ENCODE results near the gene OR2T4.

Gene OR2T4, protein sequence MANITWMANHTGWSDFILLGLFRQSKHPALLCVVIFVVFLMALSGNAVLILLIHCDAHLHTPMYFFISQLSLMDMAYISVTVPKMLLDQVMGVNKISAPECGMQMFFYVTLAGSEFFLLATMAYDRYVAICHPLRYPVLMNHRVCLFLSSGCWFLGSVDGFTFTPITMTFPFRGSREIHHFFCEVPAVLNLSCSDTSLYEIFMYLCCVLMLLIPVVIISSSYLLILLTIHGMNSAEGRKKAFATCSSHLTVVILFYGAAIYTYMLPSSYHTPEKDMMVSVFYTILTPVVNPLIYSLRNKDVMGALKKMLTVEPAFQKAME

GRCh38 chr1:248361121-248361715, at the start of gene OR2T4:
TSS of gene OR2T4 (plus strand) at chr1:248361665. CDS start at chr1:248361665, 0 bp downstream.
- no peak for DNase-seq (ENCODE audit: low spot score)

DNA sequence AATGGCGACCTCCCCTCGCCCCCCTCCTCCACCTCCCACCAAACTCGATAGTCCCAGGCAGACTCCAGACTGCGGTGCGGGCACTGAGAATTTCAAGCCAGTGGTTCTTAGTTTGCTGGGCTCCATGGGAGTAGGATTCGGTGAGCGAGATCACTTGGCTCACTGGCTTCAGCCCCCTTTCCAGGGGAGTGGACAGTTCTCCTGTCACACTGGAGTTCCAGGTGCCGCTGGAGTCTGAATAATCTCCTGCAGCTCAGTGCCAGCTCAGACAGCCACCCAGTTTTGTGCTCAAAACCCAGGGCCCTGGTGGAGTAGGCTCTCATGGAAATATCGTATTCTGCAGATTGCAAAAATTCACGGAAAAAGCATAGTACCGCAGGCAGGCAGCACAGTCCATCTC, 44.7 kb upstream of the OR2T4 start:
- no peak for DNase-seq (ENCODE audit: low spot score)

DNA sequence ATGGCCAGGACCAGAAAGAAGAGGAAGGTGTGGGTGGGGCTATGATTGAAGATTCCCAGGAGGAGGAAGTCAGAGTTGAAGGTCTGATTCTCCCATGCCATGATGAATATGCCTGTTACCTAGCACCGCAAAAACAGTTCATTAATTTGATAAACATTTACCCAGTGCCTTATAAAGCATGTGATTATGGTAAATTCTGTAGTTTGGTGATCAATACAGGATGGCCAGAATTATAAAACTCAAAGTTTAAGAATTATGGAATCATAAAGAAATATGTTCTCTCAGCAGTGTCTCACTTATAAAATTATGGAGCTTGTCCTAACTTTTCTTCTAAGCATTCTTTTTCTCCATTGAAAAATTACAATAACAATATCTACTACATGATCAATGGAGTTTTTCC, 37.0 kb upstream of the OR2T4 start, which contains the start of gene OR2M7:
OR2M7 (minus strand) TSS at position 101 of the 400 bp plus-strand sequence; CDS start at position 101, 0 bp downstream.
- DNase-seq (ENCODE audit: low spot score), result no peak

GRCh38 chr1:248343451-248343850, 18.0 kb upstream of the OR2T4 start:
- DNase-seq (ENCODE audit: low spot score), result no peak

- DNase-seq (ENCODE audit: low spot score), result no peak
These were observed 13.0 kb upstream of the OR2T4 start, which contains the start of gene OR14C36 for GRCh38 chr1:248348475-248348874. TSS of gene OR14C36 (plus strand) at chr1:248348775. CDS start at chr1:248348775, 0 bp downstream.

DNA sequence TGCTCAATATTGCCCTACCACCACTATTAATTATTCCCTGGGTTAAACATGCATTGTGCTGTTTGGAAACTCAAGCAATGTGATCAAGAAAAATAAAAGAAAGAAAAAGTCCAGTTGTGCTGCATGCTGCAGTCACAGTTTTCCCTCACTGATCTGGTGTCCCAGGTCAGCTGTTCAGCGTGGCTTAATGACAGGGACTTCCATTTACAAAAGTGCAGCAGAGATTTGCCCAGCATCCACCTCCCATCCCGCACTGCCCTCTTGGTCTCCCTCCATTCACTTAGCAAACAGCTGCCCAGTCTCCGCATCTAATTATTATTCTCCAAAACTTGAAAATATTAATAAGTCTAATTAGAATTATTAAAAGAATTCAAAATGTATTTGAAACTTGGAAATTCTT, 2.0 kb upstream of the OR2T4 start:
- DNase-seq (ENCODE audit: low spot score), result no peak

DNA sequence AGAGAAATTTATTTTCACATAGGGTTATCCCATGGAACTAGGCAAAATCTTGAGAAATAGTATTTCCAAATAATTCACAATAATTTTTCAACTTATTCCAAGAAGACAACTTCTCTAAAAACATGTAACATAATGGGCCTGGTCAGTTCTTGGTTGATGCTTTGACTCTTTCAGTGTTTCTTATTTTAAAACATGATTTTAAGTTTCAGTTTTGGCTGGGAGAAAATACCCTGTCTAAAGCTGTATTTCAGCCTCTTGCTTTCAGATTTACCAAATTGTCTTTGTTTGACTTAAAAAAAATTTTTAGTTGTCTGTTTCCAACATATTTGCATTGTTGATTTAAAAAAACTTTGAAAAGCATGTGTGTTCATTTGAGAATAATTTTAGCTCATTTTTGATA, 5.1 kb downstream of the OR2T4 start:
- no peak for DNase-seq (ENCODE audit: low spot score)

- DNase-seq (ENCODE audit: low spot score), result no peak
These were observed 10.9 kb downstream of the OR2T4 start for GRCh38 chr1:248372394-248372793.

DNA sequence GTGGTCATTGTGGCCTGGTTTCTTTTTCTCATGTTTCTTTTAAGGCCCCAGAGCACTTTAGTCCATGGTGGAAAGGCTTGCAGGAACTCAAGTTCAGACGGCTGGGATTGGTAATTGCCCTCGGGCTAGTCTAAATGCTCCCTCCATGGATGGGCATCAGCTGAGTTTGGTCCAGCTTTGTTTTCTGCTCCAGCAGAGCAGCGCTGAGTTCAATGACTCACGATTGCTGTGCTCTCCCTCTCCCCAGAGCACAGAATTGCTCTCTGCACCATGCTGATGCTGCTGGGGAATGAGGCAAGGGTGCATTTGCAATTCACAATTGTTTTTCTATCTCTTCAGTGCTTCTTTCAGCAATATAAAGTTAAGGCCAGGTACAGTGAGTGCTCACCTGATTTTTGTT, 12.3 kb downstream of the OR2T4 start:
- DNase-seq (ENCODE audit: low spot score), result no peak

DNA sequence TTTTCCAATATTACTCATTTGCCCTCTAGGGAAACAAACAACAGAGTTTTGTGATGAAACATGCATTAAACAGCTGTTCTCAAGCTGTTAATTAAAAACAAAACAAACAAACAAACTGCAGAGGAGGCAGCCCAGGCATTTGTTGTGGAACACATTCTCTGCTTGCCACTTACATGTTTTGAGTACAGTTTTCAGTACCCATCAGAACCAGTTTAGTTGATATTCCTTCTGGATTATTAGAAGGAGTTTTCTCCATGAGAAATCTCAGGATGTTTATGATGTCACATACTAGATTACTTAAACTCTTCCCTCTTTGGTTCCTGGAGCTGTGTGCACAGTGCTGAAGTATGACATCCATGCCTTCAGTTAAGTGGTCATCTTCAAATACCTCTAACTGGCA, 14.0 kb downstream of the OR2T4 start, which contains the start of gene OR2T6:
OR2T6 (plus strand) TSS at position 301 of the 400 bp plus-strand sequence. CDS start 11,863 bp downstream, outside the sequence.
- no peak for DNase-seq (ENCODE audit: low spot score)

GRCh38 chr1:248376916-248377315, 15.5 kb downstream of the OR2T4 start:
- DNase-seq (ENCODE audit: low spot score), result no peak

DNA sequence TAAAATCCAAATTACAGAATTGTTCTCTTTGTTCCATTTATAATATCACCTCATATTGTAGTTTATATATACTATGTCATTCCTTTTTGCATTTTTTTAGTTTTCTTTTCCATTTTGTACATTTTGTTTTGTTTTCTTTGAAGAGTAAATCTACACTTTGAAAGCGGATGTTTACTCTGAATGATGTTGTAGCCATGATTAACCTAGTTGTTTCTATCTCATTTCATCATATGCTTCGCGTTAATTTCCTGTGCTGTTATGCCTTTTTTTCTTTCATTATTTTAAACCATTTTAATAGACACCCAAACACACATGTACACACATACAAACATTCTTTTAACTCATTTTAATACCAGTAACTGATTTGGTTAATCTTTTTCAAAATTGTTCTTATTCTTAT, 19.4 kb downstream of the OR2T4 start:
- DNase-seq (ENCODE audit: low spot score), result no peak

DNA sequence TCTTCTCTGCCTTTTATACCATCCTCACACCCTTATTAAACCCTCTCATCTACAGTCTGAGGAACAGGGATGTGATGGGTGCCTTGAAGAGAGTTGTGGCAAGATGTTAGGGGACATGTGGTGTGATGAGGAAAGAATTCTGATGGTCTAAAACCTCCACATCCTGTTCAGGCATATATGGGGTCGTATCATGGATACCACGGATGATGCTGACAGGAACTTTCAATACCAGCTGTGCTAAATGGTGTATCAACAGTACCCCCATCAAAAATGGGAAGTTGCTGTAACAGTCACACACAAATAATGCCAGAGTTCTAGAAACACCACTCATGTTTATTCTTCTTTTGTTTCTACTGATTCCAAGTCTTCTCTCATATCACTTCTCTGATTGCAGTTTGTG, 27.0 kb downstream of the OR2T4 start:
- no peak for DNase-seq (ENCODE audit: low spot score)

GRCh38 chr1:248393050-248393449, 31.6 kb downstream of the OR2T4 start:
- DNase-seq (ENCODE audit: low spot score), result no peak

DNA sequence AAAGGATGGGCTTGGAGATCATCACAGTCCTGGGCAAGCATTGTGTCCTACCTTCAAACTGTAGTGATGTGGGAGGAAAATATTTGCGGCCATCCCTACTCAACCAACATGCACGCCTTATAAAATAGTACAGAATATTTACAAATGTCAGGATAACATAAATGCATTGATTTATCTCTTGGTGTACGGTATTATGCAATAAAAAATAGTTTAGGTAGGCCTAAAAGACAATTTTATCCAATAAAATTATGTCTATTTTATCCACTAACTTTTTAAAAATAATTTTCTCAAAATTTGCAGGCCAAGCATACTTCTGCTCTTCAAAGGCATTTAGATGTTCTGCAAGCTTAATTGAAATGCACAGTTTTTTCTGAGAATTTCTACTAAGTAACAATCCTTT, 41.3 kb downstream of the OR2T4 start, which contains the start of gene OR2T1:
OR2T1 (plus strand) TSS at position 301 of the 400 bp plus-strand sequence. CDS start 3,100 bp downstream, outside the sequence.
- DNase-seq (ENCODE audit: low spot score), result no peak

DNA sequence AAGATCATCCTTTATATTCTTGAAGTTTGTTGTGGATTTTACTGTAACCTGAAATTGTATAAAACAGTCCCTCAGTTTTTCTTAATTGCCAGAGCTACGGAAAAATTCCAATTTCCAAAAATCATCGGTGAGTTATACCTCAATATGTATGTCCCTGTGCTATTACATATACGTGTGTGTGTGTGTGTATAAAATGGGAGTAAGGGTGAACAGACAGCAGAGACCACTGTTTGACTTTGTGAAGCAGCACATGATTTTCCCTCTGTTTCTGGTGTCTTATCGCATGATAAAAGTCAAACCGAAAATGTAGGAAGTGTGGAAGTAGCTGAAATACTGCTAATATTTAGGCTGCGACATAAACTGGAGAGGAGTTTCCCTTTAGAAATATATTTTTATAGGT, 42.6 kb downstream of the OR2T4 start:
- no peak for DNase-seq (ENCODE audit: low spot score)

- DNase-seq (ENCODE audit: low spot score), result no peak
These were observed 45.5 kb downstream of the OR2T4 start for GRCh38 chr1:248406721-248407692.

All from cerebellar cortex (tissue), 1 donor.